ENCODE results near the gene SCAF8.
"Not testable (repeated sequence)": the region's sequence is repeated elsewhere in the genome, so short reads cannot be mapped to it uniquely, and the experiment has no call there.

SCAF8 gene

GRCh38 chr6:154733183-154733625 lies at the start of gene SCAF8:
TSS of gene SCAF8 (plus strand) at chr6:154733416. CDS start at chr6:154733901, 485 bp downstream.
- DNase-seq (ENCODE audit: insufficient read length, low spot score), result peak; percentile 80
- FAIRE-seq, result no peak

- FAIRE-seq, result peak; percentile 88
- DNase-seq (ENCODE audit: insufficient read length, low spot score), result peak; percentile 63
These were observed 49.3 kb upstream of the SCAF8 start for GRCh38 chr6:154683756-154684523.

- FAIRE-seq, result no peak
These were observed 47.1 kb upstream of the SCAF8 start for GRCh38 chr6:154686162-154686561.

GRCh38 chr6:154689493-154690255 lies 43.5 kb upstream of the SCAF8 start:
- FAIRE-seq (no peak), DNase-seq (ENCODE audit: insufficient read length, low spot score) (no peak)

More at GRCh38 chr6:154686162-154686561, 47.1 kb upstream of the SCAF8 start:
- no peak for DNase-seq (ENCODE audit: insufficient read length, low spot score)

GRCh38 chr6:154690857-154691256 lies 42.4 kb upstream of the SCAF8 start:
- FAIRE-seq, result no peak
- no peak for DNase-seq (ENCODE audit: insufficient read length, low spot score)

GRCh38 chr6:154696661-154697060 lies 36.6 kb upstream of the SCAF8 start:
- no peak for FAIRE-seq
- DNase-seq (ENCODE audit: insufficient read length, low spot score), result no peak

GRCh38 chr6:154703124-154703523 lies 30.1 kb upstream of the SCAF8 start:
- DNase-seq (ENCODE audit: insufficient read length, low spot score), result no peak
- no peak for FAIRE-seq

GRCh38 chr6:154705471-154706113 lies 27.6 kb upstream of the SCAF8 start:
- DNase-seq (ENCODE audit: insufficient read length, low spot score) (no peak), FAIRE-seq (no peak)

- FAIRE-seq (no peak), DNase-seq (ENCODE audit: insufficient read length, low spot score) (no peak)
These were observed 26.8 kb upstream of the SCAF8 start for GRCh38 chr6:154706389-154706788.

GRCh38 chr6:154709621-154710020 lies 23.6 kb upstream of the SCAF8 start:
- FAIRE-seq (no peak), DNase-seq (ENCODE audit: insufficient read length, low spot score) (no peak)

- FAIRE-seq (no peak), DNase-seq (ENCODE audit: insufficient read length, low spot score) (no peak)
These were observed 22.5 kb upstream of the SCAF8 start for GRCh38 chr6:154710689-154711088.

- DNase-seq (ENCODE audit: insufficient read length, low spot score) (no peak), FAIRE-seq (no peak)
These were observed 17.8 kb upstream of the SCAF8 start for GRCh38 chr6:154715446-154715845.

GRCh38 chr6:154716350-154716749 lies 16.9 kb upstream of the SCAF8 start:
- not testable (repeated sequence) for DNase-seq (ENCODE audit: insufficient read length, low spot score); FAIRE-seq

- DNase-seq (ENCODE audit: insufficient read length, low spot score), result no peak
- FAIRE-seq, result no peak
These were observed 13.8 kb upstream of the SCAF8 start for GRCh38 chr6:154719433-154719832.

GRCh38 chr6:154719854-154720253 lies 13.4 kb upstream of the SCAF8 start:
- DNase-seq (ENCODE audit: insufficient read length, low spot score), result no peak
- no peak for FAIRE-seq

GRCh38 chr6:154721460-154721859 lies 11.8 kb upstream of the SCAF8 start:
- FAIRE-seq (no peak), DNase-seq (ENCODE audit: insufficient read length, low spot score) (no peak)

GRCh38 chr6:154726887-154727286 lies 6.3 kb upstream of the SCAF8 start:
- FAIRE-seq (no peak), DNase-seq (ENCODE audit: insufficient read length, low spot score) (no peak)

- FAIRE-seq (no peak), DNase-seq (ENCODE audit: insufficient read length, low spot score) (no peak)
These were observed 1.7 kb upstream of the SCAF8 start for GRCh38 chr6:154731296-154732218.

GRCh38 chr6:154732538-154733182 lies 556 bp upstream of the SCAF8 start:
- FAIRE-seq (peak; percentile 23), DNase-seq (ENCODE audit: insufficient read length, low spot score) (no peak)

All from GM19239 (cell line).